Renal cortical epithelial cell (primary cell): Measurements from ENCODE around the gene TAAR9. TPM values are rescaled to one million over a fixed set of nuclear protein-coding genes. Genes with fewer than 3 reads are reported as not detected.
"Not testable (repeated sequence)": the region's sequence is repeated elsewhere in the genome, so short reads cannot be mapped to it uniquely, and the experiment has no call there.

Source experiments
- DNase-seq: peaks from one replicate; pipeline ENCODE4 v3.0.0-alpha.2; 2011; ENCODE audit warnings: low read depth
- total RNA-seq: library from RNA; depleted of rRNA; stranded (reverse); fragments of >200 nt; gene quantifications from 2 replicates; pipeline ENCODE4 v1.2.3, GENCODE V29; 2014

Gene TAAR9
- total RNA-seq, 1 donor from 2014 or later = not detected

- DNase-seq = peak; percentile 28
Measured at GRCh38 chr6:132513831-132514545, 24.1 kb upstream of the TAAR9 start.

GRCh38 chr6:132515386-132515785 is 22.7 kb upstream of the TAAR9 start:
- DNase-seq = no peak

GRCh38 chr6:132520953-132521352 is 17.1 kb upstream of the TAAR9 start:
- DNase-seq = no peak

DNA sequence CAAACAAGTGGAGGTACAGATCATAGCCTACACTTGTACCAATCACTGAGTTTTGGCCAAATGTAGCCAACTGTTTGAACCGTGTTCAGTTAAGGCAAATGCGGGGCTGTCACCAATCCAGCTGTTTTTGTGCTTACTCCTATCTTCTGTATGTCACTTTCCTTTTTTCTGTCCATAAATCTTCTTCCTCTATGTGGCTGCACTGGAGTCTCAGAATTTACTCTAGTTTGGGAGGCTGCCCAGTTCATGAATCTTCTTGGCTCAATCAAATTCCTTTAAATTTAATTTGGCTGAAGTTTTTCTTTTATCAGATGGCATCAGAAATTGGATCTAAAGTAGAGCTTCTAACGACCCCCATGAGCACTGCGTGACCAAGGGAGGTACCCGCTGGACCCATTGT is 13.4 kb upstream of the TAAR9 start:
- DNase-seq = no peak

GRCh38 chr6:132525866-132526265 is 12.2 kb upstream of the TAAR9 start:
- DNase-seq = no peak

- no peak for DNase-seq
Measured at GRCh38 chr6:132526461-132526860, 11.6 kb upstream of the TAAR9 start.

DNA sequence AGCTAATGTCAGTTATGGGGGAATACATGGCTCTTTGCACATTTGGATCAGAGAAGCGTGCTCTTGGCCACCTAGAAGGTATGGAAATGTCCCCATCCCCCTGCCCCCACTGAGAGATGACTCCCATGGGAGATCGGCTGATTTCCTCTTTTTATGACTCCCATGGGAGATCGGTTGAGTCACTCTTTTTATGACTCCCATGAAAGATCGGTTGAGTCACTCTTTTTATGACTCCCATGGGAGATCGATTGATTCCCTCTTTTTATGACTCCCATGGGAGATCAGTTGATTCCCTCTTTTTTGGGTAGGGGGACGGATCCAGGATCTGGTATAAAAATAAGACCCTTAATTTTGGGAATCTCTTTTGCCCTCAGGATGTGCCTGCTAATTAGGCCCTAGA is 10.3 kb upstream of the TAAR9 start:
- DNase-seq = peak; percentile 69

DNA sequence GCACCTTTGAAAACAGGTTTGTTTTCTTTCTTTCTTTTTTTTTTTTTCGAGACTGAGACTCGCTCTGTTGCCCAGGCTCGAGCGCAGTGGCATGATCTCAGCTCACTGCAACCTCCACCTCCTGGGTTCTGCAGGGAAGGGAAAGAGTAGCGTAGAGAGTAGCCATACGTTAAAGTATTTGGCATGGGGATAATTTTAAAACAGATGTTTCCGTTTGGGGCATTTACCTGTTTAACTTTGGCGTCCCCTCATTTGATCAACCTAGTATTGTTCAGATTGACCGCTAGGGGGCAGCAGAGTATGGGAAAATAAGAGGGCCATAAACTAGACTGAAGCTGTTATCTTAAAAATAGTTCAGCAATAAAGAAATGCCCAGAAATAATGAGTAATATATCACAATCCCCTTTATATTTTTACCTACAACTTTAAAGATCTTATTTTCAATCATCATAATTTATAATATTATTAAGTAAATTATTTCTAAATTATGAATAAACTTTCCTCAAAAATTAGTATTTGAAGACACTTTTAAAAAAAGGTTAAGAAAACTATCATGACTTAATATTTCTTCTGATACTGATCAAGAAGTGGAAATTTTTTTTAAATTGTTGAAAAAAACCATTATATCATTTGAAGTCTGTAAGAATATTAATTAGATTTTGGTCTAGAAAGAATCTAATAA is 7.6 kb upstream of the TAAR9 start:
- DNase-seq = peak; percentile 66

DNA sequence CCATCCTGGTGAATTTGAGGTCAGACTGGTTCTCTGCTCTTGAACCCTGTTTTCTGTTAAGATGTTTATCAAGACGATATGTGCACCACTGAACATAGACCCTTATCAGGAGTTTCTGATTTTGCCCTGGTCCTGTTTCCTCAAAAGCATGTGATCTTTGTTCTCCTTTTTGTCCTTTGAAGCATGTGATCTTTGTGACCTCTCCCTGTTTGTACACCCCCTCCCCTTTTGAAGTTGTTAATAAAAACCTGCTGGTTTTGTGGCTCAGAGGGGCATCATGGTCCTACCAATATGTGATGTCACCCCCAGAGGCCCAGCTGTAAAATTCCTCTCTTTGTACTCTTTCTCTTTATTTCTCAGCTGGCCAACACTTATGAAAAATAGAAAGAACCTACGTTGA is 3.5 kb upstream of the TAAR9 start:
- DNase-seq = not testable (repeated sequence)

DNA sequence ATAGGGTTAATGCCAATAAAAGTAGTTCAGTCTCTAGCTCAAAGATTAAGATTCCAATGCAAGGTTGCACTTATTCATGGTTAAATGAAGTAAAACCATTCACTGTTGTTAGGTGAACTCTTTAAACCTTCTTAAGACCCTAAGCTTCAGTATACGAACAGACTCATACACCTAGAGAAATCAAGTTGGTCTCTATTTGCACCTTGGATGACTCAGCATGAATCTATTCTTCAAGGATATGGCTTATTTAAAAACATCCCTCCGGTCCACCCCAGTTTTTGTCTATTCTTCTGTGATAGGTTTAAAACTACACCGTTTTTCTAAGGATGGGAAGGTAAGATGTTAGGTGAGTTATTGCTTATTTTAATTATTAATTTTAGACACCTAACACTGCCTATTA is 932 bp upstream of the TAAR9 start:
- no peak for DNase-seq

- no peak for DNase-seq
Measured at GRCh38 chr6:132544826-132545225, 6.7 kb downstream of the TAAR9 start.

GRCh38 chr6:132548746-132549463 is 10.8 kb downstream of the TAAR9 start:
- no peak for DNase-seq

DNA sequence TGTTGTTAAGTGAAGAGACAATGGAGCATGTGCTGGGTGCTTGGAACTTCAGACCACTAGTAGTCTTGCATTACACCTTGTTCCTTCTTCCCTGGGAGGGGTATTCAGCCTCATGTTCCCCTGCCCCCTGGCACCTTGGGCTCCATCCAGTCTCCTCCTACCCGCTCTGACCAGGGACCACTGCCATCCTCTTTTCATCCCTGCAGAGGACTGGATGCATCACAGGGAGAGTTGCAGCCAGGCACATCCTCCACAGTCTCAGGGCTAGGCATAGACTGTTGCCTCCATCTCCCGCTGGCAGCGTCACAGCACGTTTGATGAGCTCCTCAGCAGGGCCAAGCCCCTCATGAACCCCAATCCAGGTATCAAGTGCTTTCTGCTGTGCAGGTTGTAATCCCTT is 13.1 kb downstream of the TAAR9 start:
- DNase-seq = no peak

GRCh38 chr6:132552372-132552771 is 14.3 kb downstream of the TAAR9 start, which contains the start of gene TAAR8:
Gene TAAR8, plus strand, starts transcription at chr6:132552672. Its CDS starts 21 bp downstream, at chr6:132552693.
- no peak for DNase-seq

DNA sequence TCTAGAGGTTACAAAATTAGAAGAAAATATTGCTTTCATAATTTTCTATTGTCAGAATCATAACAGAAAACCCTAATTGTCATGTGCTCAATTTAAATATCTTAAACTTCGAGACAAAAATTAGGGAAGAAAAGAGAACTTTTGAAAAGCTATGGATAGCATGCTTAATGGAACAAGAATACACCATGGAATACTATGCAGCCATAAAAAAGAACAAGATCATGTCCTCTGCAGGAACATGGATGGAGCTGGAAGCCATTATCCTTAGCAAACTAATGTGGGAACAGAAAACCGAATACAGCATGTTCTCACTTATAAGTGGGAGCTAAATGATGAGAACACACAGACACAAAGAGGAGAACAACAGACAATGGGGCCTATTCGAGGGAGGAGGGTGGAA is 22.0 kb downstream of the TAAR9 start:
- not testable (repeated sequence) for DNase-seq

- no peak for DNase-seq
Measured at GRCh38 chr6:132566404-132566803, 28.3 kb downstream of the TAAR9 start.

DNA sequence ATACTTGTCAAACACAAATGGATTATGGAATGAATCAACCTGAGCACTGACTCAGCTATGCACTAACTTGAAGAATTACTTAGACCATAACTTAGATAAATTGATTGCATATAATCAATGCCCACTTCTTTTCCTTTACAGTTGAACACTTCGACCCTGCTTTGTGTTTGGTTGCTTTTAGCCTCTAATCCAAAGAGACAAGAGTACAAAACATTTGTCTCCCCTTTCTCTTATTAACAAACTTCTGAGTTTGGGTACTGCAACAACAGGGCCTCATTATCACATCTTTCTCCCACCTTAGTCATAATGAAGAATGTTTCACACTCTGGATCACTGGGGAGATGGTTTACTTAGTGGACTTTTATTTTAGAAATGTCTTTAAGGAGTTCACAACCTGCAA is 29.5 kb downstream of the TAAR9 start:
- DNase-seq = no peak

GRCh38 chr6:132568611-132569010 is 30.5 kb downstream of the TAAR9 start:
- DNase-seq = no peak

DNA sequence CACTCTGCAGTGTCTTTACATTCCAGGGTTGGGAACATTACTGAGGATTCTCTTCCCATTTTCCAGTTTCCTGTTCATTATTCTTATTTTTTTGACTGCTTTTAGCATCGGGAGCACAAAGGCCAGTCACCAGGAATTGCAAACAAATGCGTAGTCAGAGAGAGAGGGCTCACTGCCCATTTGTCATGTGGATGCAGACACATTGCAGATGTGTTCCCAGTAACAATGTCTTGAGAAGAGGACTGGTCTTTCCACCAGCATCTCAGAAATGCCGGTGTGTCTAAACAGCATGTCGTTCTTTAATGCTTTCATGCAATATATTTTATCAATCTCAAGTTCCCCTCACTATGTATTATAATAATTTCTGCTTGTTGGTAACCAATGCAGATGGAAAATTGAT is 31.1 kb downstream of the TAAR9 start:
- DNase-seq = no peak

DNA sequence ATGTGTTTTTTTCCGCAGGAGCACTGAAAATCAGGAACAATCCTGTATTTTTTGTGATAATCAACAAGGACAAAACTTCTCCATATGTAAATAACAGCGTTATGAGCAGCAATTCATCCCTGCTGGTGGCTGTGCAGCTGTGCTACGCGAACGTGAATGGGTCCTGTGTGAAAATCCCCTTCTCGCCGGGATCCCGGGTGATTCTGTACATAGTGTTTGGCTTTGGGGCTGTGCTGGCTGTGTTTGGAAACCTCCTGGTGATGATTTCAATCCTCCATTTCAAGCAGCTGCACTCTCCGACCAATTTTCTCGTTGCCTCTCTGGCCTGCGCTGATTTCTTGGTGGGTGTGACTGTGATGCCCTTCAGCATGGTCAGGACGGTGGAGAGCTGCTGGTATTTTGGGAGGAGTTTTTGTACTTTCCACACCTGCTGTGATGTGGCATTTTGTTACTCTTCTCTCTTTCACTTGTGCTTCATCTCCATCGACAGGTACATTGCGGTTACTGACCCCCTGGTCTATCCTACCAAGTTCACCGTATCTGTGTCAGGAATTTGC is 32.2 kb downstream of the TAAR9 start, which contains the start of gene TAAR6:
Gene TAAR6, plus strand, starts transcription at position 102 of the 557 bp plus-strand sequence. Its CDS starts 0 bp downstream, at position 102.
- no peak for DNase-seq

GRCh38 chr6:132571774-132572173 is 33.7 kb downstream of the TAAR9 start:
- no peak for DNase-seq

- DNase-seq = no peak
Measured at GRCh38 chr6:132584698-132585097, 46.6 kb downstream of the TAAR9 start.
